ENCODE results near the gene USP35. TPM values are rescaled to one million over a fixed set of nuclear protein-coding genes. Genes with fewer than 3 reads are reported as not detected.

USP35 gene
- total RNA-seq, 4 donors from 2014 or later = 13.5 to 18.1 (median 14.3) TPM

DNA sequence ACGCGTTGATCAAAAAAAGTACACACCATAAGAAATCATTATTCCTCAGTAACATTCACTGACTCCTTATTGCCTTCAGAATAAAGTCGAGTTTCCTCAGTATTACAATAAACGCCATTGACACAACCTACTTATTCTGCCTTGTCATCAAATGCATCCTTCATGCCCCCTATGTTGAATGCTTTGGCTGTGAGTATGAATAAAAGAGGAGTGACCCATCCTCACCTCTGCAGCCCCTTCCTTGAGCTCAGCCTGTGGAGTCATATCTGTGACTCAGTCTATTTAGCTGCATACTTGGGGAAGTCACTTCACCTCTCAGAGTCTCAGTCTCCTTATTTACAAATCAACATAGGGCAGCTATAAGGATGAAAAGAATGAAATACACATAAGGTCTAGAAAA, 65.1 kb downstream of the USP35 start:
- Histone ChIP-seq H3K4me3 (replicated peaks in 1 of 3) (no peak overlapping the region), H3K27ac (no peak overlapping the region), H3K27me3 (no peaks in the 10 kb centered on the region), H3K4me1 (peaks cover 3 to 13% of the 10 kb centered on the region in 2 donors), H3K9me3 (no peaks in the 10 kb centered on the region), H3K36me3 (no peaks in the 10 kb centered on the region)
- intact Hi-C loops (cut with DNase I) = no loop called here
- whole genome bisulfite sequencing, 2 donors = 97 to 98% methylated on average over 4 of the region's 4 CpGs
- TF ChIP-seq, protein P1, sequence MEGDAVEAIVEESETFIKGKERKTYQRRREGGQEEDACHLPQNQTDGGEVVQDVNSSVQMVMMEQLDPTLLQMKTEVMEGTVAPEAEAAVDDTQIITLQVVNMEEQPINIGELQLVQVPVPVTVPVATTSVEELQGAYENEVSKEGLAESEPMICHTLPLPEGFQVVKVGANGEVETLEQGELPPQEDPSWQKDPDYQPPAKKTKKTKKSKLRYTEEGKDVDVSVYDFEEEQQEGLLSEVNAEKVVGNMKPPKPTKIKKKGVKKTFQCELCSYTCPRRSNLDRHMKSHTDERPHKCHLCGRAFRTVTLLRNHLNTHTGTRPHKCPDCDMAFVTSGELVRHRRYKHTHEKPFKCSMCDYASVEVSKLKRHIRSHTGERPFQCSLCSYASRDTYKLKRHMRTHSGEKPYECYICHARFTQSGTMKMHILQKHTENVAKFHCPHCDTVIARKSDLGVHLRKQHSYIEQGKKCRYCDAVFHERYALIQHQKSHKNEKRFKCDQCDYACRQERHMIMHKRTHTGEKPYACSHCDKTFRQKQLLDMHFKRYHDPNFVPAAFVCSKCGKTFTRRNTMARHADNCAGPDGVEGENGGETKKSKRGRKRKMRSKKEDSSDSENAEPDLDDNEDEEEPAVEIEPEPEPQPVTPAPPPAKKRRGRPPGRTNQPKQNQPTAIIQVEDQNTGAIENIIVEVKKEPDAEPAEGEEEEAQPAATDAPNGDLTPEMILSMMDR (IDR thresholded peaks at IDR 0.05) = no peak
- TF ChIP-seq POLR2A (IDR thresholded peaks at IDR 0.05) = no peak
- no peak for DNase-seq

DNA sequence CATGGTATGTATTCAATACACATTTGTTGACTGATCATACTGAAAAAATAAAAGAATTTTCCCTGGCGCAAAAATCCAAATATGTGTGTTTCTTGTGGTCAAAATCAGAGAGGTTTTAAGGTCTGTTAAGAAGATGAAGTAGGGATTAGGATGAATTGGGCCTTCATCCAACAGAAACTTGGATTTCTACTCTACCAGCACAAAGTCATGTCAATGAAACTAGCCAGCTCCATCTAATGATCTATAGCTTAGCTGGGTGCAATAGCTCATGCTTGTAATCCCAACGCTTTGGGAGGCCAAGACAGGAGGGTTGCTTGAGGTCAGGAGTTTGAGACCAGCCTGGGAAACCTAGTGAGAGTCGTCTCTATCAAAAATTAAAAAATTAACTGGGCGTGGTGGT, 65.5 kb downstream of the USP35 start:
- intact Hi-C loops (cut with DNase I) = no loop called here
- DNase-seq = no peak
- no peak overlapping the region for H3K4me3 ChIP-seq (replicated peaks in 1 of 3)
- WGBS, 2 donors = 81 to 87% methylated on average over 4 of the region's 4 CpGs
- H3K4me1 ChIP-seq = peaks cover 3 to 13% of the 10 kb centered on the region in 2 donors
- no peak overlapping the region for H3K27ac ChIP-seq
- no peaks in the 10 kb centered on the region for H3K9me3 ChIP-seq
- H3K36me3 ChIP-seq = no peaks in the 10 kb centered on the region
- H3K27me3 ChIP-seq = no peaks in the 10 kb centered on the region
- TF ChIP-seq, protein P1 (IDR thresholded peaks at IDR 0.05) = no peak

DNA sequence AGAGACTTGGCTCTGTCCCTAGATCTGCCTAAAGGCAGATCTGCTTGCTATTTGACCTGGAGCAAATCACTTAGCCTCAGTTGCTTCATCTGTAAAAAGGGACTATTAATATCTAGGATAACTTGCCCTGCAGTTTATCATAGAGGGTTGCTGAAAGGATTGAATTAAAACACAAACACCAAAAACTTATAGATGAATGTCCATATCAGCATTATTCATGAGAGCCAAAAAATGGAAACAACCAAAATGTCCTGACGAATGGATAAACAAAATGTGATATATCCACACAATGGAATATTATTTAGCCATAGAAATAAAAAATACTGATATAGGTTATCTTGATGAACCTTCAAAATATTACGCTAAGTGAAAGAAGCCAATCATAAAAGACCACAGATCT, 67.2 kb downstream of the USP35 start:
- Histone ChIP-seq H3K9me3 (no peaks in the 10 kb centered on the region), H3K4me1 (peaks cover 3 to 14% of the 10 kb centered on the region in 2 donors), H3K36me3 (no peaks in the 10 kb centered on the region), H3K4me3 (replicated peaks in 1 of 3) (no peak overlapping the region), H3K27me3 (no peaks in the 10 kb centered on the region), H3K27ac (peak overlapping the region in 2 of 3 donors; percentile 46 to 57)
- no peak for DNase-seq
- WGBS, 2 donors = 93 to 95% methylated on average over 2 of the region's 2 CpGs
- intact Hi-C loops (cut with DNase I) = no loop called here
- TF ChIP-seq, protein P1 (IDR thresholded peaks at IDR 0.05) = no peak

DNA sequence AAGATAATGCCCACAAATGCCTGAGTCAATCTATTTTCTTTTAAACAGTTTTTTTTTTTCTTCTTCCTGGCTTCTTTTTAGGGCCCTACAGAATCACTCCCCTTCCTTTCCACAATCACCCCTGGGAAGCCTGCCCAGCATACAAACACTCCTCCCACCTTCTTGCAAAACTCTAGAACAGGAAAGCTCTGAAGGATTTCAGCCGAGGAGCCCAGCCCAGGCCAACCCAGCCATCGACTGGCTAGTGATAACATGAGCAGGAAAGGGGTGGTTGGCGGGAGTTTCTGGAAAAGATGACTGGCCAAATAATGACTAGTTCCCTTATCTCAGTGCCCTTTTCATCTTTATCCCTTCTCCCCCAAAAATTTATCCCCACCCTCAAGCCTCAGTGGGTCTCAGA, 68.2 kb downstream of the USP35 start:
- TF ChIP-seq, protein P1 (IDR thresholded peaks at IDR 0.05) = no peak
- TF ChIP-seq POLR2A (IDR thresholded peaks at IDR 0.05) = no peak
- no peaks in the 10 kb centered on the region for H3K27me3 ChIP-seq
- H3K4me1 ChIP-seq = peaks cover 3 to 23% of the 10 kb centered on the region in 2 donors
- H3K4me3 ChIP-seq (replicated peaks in 1 of 3) = no peak overlapping the region
- intact Hi-C loops (cut with DNase I) = no loop called here
- no peaks in the 10 kb centered on the region for H3K36me3 ChIP-seq
- WGBS, 2 donors = 17 to 20% methylated on average over 3 of the region's 3 CpGs
- peak overlapping the region in 2 of 3 donors; percentile 46 to 57 for H3K27ac ChIP-seq
- no peaks in the 10 kb centered on the region for H3K9me3 ChIP-seq
- peak; percentile 69 to 76 for DNase-seq

DNA sequence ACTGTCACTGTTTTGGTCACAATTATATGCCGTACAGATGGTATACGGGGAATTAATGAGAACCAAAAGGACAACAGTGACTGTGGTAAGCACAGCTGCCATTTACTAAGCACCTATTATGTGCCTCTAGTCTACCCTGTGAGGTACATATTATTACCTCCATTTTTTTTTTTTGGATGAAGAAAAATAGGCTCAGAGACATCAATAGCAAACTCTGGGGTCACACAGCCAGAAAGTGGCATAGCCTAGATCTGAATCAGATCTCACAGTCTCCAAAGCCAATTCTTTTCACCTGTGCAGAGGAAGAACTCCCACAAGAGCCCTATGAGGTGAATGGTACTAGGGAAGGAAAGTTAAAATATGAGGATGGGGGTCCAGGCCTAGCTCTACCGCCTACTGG, 68.9 kb downstream of the USP35 start:
- intact Hi-C loops (cut with DNase I) = no loop called here
- DNase-seq = no peak
- Histone ChIP-seq H3K27me3 (no peaks in the 10 kb centered on the region), H3K4me1 (peaks cover 3 to 28% of the 10 kb centered on the region in 2 donors), H3K4me3 (replicated peaks in 1 of 3) (no peak overlapping the region), H3K36me3 (no peaks in the 10 kb centered on the region), H3K9me3 (no peaks in the 10 kb centered on the region), H3K27ac (peak overlapping the region in 2 of 3 donors; percentile 46 to 57)
- TF ChIP-seq POLR2A (IDR thresholded peaks at IDR 0.05) = no peak
- TF ChIP-seq, protein P1 (IDR thresholded peaks at IDR 0.05) = no peak
- 89 to 91% methylated on average over 3 of the region's 3 CpGs for WGBS, 2 donors
